Measurements from ENCODE around the gene PAX9.

Gene PAX9

DNA sequence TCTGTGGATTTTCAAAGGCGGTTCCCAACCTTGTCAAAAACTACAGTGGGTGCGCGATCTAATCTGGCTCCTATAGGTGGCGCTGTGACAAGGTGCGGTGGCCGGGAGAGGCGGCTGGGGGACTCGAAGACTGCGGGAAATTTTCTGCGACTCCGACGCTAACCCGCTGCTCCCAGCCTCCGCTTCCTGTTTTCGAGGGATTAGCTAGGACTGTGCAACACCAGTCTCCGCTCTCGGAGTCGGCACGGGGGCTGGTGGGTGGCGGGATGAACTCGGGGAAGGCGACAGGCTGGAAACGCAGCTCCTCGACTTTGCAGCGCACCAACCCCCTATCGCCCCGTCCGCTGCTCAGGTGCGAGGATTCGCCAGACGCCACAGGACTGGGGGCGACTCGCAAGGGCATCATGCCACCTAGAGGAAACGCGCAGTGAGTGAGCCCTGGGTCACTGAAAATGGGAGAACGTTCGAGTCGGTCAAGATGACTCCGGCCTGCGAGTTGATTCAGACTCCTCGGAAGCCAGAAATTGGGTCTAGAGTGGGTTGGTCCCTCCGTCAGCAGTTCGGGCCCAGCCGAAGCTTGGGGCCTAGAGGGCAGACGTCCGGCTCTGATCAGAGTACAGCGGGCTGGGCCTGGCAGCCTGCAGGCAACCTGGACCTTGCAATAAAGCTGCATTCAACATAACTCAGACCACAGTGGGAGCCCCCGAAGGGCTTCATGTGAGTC lies 5.5 kb upstream of the PAX9 start:
- DNase-seq (ENCODE audit: low spot score): no peak

DNA sequence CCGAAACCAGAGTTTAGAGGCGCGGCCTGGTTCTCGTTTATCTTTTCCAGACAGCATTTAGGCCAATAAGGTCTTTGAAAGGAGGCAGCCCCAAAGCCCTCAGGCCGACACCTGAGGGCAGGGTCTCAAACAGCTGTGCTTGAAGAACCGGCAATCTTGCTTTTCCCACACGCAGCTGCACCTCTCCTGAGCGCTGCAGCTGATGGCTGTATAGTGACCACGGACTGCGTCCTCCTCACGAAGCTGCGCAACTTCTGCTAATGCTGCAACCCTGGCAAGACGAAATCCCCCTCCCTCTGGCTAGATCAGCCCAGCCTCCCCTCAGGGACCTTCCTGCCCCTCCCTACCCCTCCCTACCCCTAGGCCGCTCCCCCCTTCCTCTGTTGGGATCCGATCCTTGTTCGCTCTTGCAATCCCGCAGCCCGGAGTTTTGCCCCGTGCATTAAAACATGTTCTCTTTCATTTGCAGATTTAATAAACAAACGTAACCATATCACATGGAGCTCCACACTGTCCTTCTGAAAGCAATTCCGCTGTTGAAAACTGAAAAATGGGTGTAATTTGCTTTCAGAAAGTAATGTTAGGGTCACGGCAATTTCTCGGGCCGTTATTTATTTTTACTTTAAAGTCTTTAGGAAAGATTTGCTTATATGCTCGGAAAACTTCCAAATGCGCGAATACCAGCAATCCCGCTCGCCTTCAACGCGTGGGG lies 4.8 kb upstream of the PAX9 start:
- TF ChIP-seq, protein P1, sequence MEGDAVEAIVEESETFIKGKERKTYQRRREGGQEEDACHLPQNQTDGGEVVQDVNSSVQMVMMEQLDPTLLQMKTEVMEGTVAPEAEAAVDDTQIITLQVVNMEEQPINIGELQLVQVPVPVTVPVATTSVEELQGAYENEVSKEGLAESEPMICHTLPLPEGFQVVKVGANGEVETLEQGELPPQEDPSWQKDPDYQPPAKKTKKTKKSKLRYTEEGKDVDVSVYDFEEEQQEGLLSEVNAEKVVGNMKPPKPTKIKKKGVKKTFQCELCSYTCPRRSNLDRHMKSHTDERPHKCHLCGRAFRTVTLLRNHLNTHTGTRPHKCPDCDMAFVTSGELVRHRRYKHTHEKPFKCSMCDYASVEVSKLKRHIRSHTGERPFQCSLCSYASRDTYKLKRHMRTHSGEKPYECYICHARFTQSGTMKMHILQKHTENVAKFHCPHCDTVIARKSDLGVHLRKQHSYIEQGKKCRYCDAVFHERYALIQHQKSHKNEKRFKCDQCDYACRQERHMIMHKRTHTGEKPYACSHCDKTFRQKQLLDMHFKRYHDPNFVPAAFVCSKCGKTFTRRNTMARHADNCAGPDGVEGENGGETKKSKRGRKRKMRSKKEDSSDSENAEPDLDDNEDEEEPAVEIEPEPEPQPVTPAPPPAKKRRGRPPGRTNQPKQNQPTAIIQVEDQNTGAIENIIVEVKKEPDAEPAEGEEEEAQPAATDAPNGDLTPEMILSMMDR (IDR thresholded peaks at IDR 0.05; ENCODE audit: extremely low read depth, missing control alignments): no peak
- no peak for DNase-seq (ENCODE audit: low spot score)

More for the DNA sequence above, 5.5 kb upstream of the PAX9 start:
- TF ChIP-seq, protein P1 (IDR thresholded peaks at IDR 0.05; ENCODE audit: extremely low read depth, missing control alignments): no peak

DNA sequence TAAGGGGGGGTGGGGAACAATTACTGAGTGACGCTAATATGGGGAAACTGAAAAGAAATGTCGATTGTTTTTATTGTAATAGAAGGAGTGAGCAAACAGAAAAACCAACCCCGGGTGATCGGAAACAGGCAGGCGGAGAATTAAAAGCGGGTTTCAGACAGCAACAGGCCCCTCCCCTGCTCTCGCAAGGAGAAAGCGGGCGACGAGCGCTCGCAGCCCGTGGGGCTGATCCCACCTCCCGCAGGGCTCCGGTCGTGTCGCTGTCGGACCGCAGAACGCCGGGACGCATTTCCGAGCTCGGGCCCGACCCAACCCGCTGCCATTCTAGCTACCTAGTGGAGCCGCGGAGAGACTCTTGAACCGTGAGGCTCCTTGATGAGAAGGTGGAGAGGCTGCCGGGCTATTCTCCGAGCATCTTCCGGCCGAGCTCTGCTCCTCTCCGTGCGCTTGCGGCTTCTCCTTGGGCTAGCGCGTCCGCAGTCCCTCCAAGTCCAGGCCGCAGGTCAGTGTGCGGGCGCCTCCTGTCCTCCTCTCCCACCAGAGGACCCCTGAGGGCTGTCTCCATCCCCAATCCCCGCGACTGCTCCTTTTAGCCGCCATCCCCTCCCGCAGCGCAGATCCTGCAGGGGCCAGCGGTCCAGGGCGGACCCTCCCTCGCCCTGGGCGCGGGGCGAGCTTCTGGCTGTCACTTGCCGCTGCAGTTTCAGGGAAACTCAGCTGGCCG lies 4.1 kb upstream of the PAX9 start:
- DNase-seq (ENCODE audit: low spot score): no peak

DNA sequence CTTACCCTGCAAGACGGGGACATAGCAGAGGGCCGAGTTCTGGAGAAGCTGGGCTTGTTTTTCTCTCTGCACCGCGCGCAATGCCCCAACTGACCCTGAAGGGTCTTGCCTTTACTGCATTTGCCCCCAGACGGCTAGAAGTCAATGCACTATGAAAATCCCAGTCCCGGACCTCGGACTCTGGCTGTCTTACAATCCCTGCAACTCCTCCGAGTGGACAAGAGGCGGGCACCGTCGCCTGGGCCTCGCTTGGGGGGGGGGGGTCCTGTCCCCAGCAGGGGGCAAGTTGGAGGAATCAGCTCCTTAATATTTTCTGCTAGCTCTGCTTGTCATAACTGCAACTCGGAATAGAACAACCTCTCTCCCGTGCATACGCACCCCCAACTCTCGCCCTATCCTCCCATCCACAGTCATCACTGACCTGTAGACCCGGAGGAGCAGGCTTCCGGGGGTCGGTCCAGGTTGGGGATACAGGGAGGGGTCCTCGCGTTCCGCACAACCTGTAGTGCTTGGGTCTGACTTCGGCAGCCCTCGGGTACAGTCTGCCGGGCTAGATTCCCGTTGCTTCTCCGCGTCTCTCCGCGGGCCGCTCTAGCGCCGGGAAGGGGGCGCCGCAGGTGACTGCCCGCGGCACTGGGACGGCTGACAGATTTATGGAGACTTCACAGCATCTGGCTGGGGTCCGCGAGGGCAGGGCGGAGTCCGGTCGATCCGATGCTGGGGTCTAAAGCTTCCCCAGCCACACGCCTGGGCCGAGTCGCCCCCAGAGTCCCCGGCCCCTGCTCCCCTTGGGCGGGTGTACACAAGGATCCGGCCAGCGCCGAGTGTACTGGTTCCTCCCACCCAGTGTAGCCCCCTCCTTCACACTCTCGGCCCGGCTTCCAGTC lies 3.3 kb upstream of the PAX9 start:
- TF ChIP-seq, protein P1 (IDR thresholded peaks at IDR 0.05; ENCODE audit: extremely low read depth, missing control alignments): no peak
- DNase-seq (ENCODE audit: low spot score): no peak

More for the DNA sequence above, 4.1 kb upstream of the PAX9 start:
- TF ChIP-seq, protein P1 (IDR thresholded peaks at IDR 0.05; ENCODE audit: extremely low read depth, missing control alignments): no peak

DNA sequence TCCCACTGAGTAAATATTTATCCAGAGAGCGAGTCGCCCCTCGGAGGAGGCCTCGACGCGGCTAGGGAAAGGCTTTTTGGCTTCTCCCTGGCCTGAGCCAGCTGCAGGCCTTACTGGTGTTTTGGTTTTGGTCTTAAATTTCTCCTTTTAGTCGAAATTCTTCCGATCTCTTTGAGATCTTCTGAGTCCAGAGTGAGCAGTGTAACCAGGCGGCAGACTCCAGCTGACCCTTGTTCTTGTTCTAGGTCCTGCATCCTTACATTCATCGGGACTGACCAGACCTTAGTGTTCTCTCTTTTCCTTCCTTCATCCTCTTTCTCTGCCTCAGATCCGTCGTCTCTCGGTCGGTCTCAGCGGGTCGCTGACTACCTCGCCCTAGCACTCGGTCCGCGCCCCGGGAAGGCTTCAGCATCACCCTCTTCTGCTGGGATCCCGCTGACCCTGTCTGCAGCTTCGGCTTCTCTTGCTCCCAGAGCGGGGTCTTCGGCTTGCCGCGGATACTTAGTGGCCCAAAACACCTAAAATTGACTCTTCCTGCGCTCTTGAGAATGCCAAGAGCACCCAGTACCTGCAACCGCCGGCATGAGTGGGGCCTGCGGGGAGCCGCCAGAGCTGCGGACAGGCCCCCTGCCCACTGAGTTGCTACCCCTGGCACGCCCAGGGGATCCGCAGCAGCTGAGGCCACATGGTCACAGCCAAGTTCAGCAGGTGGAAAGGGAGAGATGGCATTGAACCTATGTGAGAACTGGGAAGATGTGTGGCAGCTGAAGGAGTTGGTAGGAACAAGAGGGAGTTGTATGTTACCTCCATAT lies 2.4 kb upstream of the PAX9 start:
- DNase-seq (ENCODE audit: low spot score): no peak
- TF ChIP-seq, protein P1 (IDR thresholded peaks at IDR 0.05; ENCODE audit: extremely low read depth, missing control alignments): no peak
